Subcutaneous adipose tissue (tissue), 4 donors: Measurements from ENCODE around the gene WWOX. TPM values are rescaled to one million over a fixed set of nuclear protein-coding genes. Genes with fewer than 3 reads are reported as not detected.

ENCODE experiments used
- total RNA-seq, 4 donors: library from RNA; depleted of rRNA; stranded (reverse); fragments of >200 nt; gene quantifications; one replicate each; pipeline ENCODE4 v1.1.0, GENCODE V29; 2016
- TF ChIP-seq, protein P1 (sequence below): fragments of 450-650 bp; IDR thresholded peaks from one replicate; pipeline ENCODE4 v1.5.1; 2016; ENCODE audit warnings: low read depth, mild to moderate bottlenecking, control low read depth, antibody characterized with exemption, moderate library complexity

The WWOX gene
- total RNA-seq, 4 donors from 2014 or later, result 31.4 to 67.8 (median 46.0) TPM

DNA sequence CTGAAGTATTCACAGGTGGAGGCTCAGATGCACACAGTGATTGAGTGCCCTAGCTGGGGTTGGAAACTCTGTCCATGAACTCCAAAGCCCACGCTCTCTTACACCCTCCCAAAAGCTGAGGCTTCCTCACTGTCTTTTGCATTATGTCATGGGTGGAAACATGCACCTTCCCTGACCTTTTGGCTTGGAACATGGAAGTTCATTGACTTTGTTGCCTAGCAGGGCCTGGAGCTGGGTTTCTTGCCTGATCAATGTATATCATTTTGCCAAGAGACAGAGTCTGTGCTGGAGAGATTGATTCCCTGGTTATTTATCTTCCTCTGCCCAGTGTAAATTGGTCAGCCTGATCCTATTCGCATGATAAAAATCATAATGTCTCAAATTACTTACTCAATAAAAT lies 942.7 kb downstream of the WWOX start:
- TF ChIP-seq, protein P1, sequence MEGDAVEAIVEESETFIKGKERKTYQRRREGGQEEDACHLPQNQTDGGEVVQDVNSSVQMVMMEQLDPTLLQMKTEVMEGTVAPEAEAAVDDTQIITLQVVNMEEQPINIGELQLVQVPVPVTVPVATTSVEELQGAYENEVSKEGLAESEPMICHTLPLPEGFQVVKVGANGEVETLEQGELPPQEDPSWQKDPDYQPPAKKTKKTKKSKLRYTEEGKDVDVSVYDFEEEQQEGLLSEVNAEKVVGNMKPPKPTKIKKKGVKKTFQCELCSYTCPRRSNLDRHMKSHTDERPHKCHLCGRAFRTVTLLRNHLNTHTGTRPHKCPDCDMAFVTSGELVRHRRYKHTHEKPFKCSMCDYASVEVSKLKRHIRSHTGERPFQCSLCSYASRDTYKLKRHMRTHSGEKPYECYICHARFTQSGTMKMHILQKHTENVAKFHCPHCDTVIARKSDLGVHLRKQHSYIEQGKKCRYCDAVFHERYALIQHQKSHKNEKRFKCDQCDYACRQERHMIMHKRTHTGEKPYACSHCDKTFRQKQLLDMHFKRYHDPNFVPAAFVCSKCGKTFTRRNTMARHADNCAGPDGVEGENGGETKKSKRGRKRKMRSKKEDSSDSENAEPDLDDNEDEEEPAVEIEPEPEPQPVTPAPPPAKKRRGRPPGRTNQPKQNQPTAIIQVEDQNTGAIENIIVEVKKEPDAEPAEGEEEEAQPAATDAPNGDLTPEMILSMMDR, result no peak

DNA sequence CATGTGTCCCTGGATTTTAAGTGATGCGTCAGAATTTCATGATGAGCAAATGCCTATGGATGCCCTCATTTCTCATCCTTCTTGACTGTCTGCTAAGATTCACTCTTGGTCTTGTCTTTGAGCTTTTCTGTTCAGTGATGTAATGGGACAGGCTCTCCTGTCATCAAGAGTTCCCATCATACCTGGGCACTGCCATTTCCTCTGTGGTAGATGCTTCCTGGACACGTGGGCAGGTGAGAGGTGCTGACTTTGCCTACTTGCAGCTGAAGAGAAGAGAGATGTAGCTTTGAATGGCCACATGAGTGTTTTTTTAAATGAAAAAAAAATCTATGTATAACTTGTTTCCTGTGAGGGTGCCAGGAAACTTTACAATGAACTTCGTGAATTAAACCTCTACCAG lies 943.4 kb downstream of the WWOX start:
- TF ChIP-seq, protein P1, result no peak

DNA sequence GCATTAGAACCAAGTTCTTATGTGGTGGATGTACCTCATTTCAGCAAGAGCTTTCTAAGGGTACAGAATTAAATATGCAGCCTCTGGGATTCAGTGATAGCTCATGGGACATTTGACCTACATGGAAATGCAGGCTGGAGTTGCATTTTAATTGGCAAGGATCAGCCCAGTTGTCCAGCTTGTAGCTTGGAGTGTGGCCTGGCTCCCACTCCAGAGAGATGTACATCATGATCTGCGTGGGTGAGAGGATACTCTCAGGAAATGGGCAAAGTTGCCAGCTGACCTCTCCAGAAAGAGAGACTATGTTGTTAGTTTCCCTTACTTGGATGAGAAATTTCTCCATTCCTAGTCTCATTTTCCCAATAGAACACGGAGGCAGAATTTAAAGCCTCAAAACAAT lies 945.7 kb downstream of the WWOX start:
- TF ChIP-seq, protein P1, result no peak

DNA sequence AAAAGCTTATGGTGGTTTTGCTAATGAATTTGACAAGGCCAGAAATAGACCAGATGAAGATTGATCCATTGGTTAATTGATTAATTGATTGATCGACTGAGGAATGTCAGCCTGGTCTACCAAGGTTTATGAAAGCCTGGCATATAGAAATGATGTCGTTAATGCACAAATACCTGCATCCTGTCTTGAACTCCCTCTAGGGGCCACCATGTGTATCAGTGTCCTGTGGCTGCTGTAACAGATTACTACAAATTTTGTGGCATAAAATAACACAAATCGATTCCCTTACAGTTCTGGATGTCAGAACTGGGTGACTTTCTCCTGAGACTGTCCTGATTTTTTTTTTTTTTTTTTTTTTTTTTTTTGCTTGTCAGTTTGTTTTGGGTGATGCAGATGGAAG lies 947.9 kb downstream of the WWOX start:
- TF ChIP-seq, protein P1, result no peak

DNA sequence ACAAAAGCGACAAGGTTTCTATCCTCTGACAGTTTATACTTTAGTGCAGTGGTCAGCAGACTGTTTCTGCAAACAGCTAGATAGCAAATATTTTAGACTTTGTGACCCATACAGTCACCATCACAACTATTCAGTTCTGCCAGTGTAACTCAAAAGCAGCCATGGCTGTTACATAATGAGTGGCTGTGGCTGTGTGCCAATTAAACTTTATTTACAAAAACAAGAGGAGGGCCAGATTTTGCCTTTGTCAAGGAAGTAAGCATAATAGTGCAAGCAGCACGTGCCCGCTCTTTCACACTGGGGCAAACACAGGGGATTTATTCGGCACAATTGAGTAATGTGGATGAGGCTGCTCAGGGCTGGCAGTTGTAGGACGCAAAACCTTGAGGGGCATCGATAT lies 949.6 kb downstream of the WWOX start:
- TF ChIP-seq, protein P1, result no peak

DNA sequence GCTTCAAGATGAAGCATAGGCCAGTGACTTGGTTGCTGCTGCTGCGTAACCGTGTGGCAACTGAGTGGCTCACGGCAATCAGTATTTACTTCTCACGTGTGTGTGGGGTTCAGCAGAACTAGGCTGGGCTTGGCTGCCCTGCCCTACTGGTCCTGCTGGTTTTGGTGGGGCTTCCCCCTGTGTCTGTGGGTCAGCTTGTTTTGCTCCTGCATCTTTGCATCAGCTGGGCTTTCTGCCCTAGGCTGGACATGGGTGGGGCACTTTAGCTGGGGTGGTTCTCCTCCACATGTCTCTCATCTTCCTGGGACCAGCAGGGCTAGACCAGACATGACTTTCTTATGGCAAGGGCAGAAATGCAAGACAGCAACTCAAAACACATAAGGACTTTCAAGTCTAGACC lies 950.6 kb downstream of the WWOX start:
- TF ChIP-seq, protein P1, result no peak

DNA sequence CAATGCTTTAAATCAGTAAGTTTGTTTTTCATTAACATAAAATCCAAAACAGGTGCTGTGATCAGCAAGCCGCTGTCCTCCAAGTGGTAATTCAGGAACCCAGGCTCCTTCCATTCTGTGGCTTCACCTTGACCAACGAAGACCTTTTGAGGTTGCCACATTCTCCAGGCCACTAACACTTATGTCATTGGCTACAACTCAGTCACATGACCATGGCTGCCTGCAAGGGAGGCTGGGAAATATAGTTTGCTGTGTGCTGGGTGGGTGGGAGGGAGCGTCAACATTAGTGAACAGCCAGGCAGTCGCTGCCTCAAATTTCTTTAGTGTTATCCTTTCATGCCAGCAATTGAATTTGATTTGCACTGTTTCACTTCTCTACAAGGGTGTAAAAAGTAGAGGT lies 951.9 kb downstream of the WWOX start:
- TF ChIP-seq, protein P1, result no peak

DNA sequence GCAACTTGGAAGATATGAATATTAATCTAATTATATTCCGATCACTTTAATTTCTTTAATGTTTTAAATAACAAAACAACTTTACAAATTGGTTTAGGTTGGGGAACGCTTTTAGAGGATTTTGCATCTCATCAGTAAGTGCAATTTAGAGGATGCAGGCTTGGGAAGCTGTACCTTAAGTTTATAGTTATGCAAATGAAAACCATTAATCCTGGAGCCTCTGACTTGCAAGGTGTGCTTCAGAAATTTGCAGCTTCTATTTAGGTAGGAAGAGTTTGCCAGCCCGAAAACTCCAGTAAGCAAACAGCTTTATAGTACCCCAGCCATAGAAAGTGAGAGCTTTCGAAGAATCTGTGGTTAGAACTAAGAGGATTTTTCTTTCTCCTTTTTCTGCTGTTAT lies 954.1 kb downstream of the WWOX start:
- TF ChIP-seq, protein P1, result no peak
